PC-3 (cell line): ENCODE measurements around the gene GFAP. TPM values are rescaled to one million over a fixed set of nuclear protein-coding genes. Genes with fewer than 3 reads are reported as not detected.

Experiments
- ATAC-seq: fragments of 200-7000 bp; cut with Tn5 transposase; 2 replicates; pipeline ENCODE4 v1.9.1; 2020; ENCODE audit warnings: mild to moderate bottlenecking, moderate library complexity
- BruUV-seq: library from RNA; stranded (reverse); fragments of 400-500 nt; replicated peaks from 2 replicates; lab custom pipeline; 2021; lab: Mats Ljungman, UMichigan
- CTCF ChIA-PET: fragments of 300-600 bp; sonication (Branson Sonifier 250); formaldehyde crosslinking; loops from one replicate; lab custom pipeline; 2022; ENCODE audit warnings: antibody characterized with exemption; lab: Charles Lee
- POLR2A ChIA-PET: fragments of 300-600 bp; sonication (Branson Sonifier 250); formaldehyde crosslinking; loops from one replicate; lab custom pipeline; 2022; ENCODE audit warnings: antibody characterized with exemption; ENCODE audit not compliant: unreplicated experiment; lab: Charles Lee
- DNase-seq: peaks from one replicate; pipeline ENCODE4 v3.0.0-alpha.2; 2015
- H2AFZ ChIP-seq: fragments of 300-600 bp; sonication (generic); 2 replicates; pipeline ENCODE4 v1.6.0; 2016; ENCODE audit warnings: antibody characterized with exemption, low read length
- H3F3A ChIP-seq: fragments of 300-600 bp; sonication (generic); one replicate; pipeline ENCODE4 v1.6.0; 2017; ENCODE audit warnings: antibody characterized with exemption, low read length, control low read depth, mild to moderate bottlenecking; ENCODE audit not compliant: unreplicated experiment
- H3K27ac ChIP-seq: fragments of 300-600 bp; sonication (generic); 2 replicates; pipeline ENCODE4 v1.5.1; 2016; ENCODE audit warnings: mild to moderate bottlenecking, low read length
- H3K27me3 ChIP-seq: fragments of 300-600 bp; sonication (generic); 2 replicates; pipeline ENCODE4 v1.6.1; 2016; ENCODE audit warnings: low read length, mixed read lengths
- H3K36me3 ChIP-seq: fragments of 300-600 bp; sonication (generic); 2 replicates; pipeline ENCODE4 v1.6.1; 2016; ENCODE audit warnings: low read depth, mixed run types, low read length, mixed read lengths
- H3K4me1 ChIP-seq: fragments of 300-600 bp; sonication (generic); 2 replicates; pipeline ENCODE4 v1.5.1; 2016; ENCODE audit warnings: low read length; ENCODE audit not compliant: insufficient read depth
- H3K4me2 ChIP-seq: fragments of 300-600 bp; sonication (generic); 2 replicates; pipeline ENCODE4 v1.6.0; 2016; ENCODE audit warnings: low read length
- H3K4me3 ChIP-seq: fragments of 300-600 bp; sonication (generic); 2 replicates; pipeline ENCODE4 v1.5.1; 2016; ENCODE audit warnings: mild to moderate bottlenecking, low read length, mixed read lengths
- H3K79me2 ChIP-seq: fragments of 300-600 bp; sonication (generic); 2 replicates; pipeline ENCODE4 v1.6.1; 2017; ENCODE audit warnings: low read length, mixed read lengths
- H3K9ac ChIP-seq: fragments of 300-600 bp; sonication (generic); 2 replicates; pipeline ENCODE4 v1.6.0; 2016; ENCODE audit warnings: mild to moderate bottlenecking, low read length
- H3K9me2 ChIP-seq: fragments of 300-600 bp; sonication (generic); replicated peaks from 2 replicates; pipeline ENCODE4 v1.6.1; 2016; ENCODE audit warnings: mixed run types, low read length, mixed read lengths
- H3K9me3 ChIP-seq: fragments of 300-600 bp; sonication (generic); 2 replicates; pipeline ENCODE4 v1.6.1; 2016; ENCODE audit warnings: low read length, mixed read lengths
- H4K20me1 ChIP-seq: fragments of 300-600 bp; sonication (generic); 2 replicates; pipeline ENCODE4 v1.6.1; 2016; ENCODE audit warnings: low read length, mixed read lengths
- EZH2 ChIP-seq: fragments of 300-600 bp; sonication (generic); IDR thresholded peaks from one replicate; pipeline ENCODE4 v1.6.1; 2017; ENCODE audit warnings: antibody characterized with exemption, mild to moderate bottlenecking, low read length; ENCODE audit not compliant: unreplicated experiment
- EZH2phosphoT487 ChIP-seq: fragments of 300-600 bp; sonication (generic); IDR thresholded peaks from 2 replicates; pipeline ENCODE4 v1.6.1; 2018; ENCODE audit warnings: mild to moderate bottlenecking, antibody characterized with exemption, low read length, borderline replicate concordance
- intact Hi-C: fragments of 100-400 bp; cut with micrococcal nuclease; formaldehyde crosslinking; loops from 2 replicates; pipeline ENCODE4 v1.9.0; 2023
- total RNA-seq: library from RNA; depleted of rRNA; stranded (reverse); fragments of >200 nt; gene quantifications from 2 replicates; pipeline ENCODE4 v1.2.3, GENCODE V29; 2014
- TF ChIP-seq, protein P1 (sequence below): fragments of 300-600 bp; sonication (generic); conservative IDR thresholded peaks from 2 replicates; pipeline ENCODE4 v1.5.1; 2017; ENCODE audit warnings: antibody characterized with exemption, low read depth, mild to moderate bottlenecking, low read length

GFAP gene
- total RNA-seq, 1 experiment from 2014 or later: 0.29 TPM

DNA sequence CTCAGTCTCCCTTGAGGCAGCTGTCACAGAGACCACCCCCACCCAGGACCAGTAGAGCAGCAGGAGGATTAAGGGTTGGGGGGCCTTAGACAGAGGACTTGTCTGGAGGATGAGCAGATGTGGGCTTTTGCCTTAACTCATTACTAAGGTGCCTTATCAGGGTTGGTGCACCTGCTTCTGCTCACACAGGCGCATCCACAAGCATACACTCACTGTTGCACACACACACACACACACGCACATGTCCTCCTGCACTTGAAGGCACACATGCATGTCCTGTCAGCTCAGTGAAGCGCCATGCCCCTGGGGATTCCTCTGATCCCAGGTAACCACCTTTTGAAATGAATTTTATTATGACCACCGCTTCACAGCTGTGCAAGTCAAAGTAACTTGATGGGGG, 1.2 kb downstream of the GFAP start:
- ATAC-seq: no peak
- Histone ChIP-seq H3K9me3 (no peaks in the 10 kb centered on the region), H3K9ac (no peak overlapping the region), H3K27me3 (no peaks in the 10 kb centered on the region), H2AFZ (no peak overlapping the region), H3K79me2 (no peaks in the 10 kb centered on the region), H3K4me2 (no peak overlapping the region), H3F3A (no peaks in the 10 kb centered on the region), H4K20me1 (no peaks in the 10 kb centered on the region), H3K4me1 (peaks cover 35% of the 10 kb centered on the region), H3K4me3 (no peak overlapping the region), H3K9me2 (no peaks in the 10 kb centered on the region), H3K36me3 (no peaks in the 10 kb centered on the region), H3K27ac (no peak overlapping the region)
- intact Hi-C loops: no loop called here
- TF ChIP-seq EZH2phosphoT487: no peak
- no peak for TF ChIP-seq EZH2
- TF ChIP-seq, protein P1, sequence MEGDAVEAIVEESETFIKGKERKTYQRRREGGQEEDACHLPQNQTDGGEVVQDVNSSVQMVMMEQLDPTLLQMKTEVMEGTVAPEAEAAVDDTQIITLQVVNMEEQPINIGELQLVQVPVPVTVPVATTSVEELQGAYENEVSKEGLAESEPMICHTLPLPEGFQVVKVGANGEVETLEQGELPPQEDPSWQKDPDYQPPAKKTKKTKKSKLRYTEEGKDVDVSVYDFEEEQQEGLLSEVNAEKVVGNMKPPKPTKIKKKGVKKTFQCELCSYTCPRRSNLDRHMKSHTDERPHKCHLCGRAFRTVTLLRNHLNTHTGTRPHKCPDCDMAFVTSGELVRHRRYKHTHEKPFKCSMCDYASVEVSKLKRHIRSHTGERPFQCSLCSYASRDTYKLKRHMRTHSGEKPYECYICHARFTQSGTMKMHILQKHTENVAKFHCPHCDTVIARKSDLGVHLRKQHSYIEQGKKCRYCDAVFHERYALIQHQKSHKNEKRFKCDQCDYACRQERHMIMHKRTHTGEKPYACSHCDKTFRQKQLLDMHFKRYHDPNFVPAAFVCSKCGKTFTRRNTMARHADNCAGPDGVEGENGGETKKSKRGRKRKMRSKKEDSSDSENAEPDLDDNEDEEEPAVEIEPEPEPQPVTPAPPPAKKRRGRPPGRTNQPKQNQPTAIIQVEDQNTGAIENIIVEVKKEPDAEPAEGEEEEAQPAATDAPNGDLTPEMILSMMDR: no peak
- DNase-seq: no peak
- ChIA-PET CTCF (interaction anchor here (0.6 kb wide), 1 partner anchor 15 kb away, joined by 4 read pairs; the partner anchor contains the start of gene EFTUD2), POLR2A (no interaction called here)
- BruUV-seq: no TSS peak

GRCh38 chr17:44913676-44914075, 1.6 kb downstream of the GFAP start:
- Histone ChIP-seq H3K9me3 (no peaks in the 10 kb centered on the region), H3K27me3 (no peaks in the 10 kb centered on the region), H3K79me2 (no peaks in the 10 kb centered on the region), H3K4me1 (peaks cover 40% of the 10 kb centered on the region), H3K4me3 (no peak overlapping the region), H3F3A (no peaks in the 10 kb centered on the region), H3K4me2 (no peak overlapping the region), H3K9ac (no peak overlapping the region), H3K27ac (no peak overlapping the region), H3K9me2 (no peaks in the 10 kb centered on the region), H4K20me1 (no peaks in the 10 kb centered on the region), H2AFZ (no peak overlapping the region), H3K36me3 (no peaks in the 10 kb centered on the region)
- no TSS peak for BruUV-seq
- POLR2A ChIA-PET: no interaction called here
- CTCF ChIA-PET: interaction anchor here (0.6 kb wide), 1 partner anchor 14 kb away, joined by 4 read pairs; the partner anchor contains the start of gene EFTUD2
- no peak for TF ChIP-seq EZH2
- TF ChIP-seq EZH2phosphoT487: no peak
- TF ChIP-seq, protein P1: no peak
- intact Hi-C loops: no loop called here
- DNase-seq: no peak
- no peak for ATAC-seq

DNA sequence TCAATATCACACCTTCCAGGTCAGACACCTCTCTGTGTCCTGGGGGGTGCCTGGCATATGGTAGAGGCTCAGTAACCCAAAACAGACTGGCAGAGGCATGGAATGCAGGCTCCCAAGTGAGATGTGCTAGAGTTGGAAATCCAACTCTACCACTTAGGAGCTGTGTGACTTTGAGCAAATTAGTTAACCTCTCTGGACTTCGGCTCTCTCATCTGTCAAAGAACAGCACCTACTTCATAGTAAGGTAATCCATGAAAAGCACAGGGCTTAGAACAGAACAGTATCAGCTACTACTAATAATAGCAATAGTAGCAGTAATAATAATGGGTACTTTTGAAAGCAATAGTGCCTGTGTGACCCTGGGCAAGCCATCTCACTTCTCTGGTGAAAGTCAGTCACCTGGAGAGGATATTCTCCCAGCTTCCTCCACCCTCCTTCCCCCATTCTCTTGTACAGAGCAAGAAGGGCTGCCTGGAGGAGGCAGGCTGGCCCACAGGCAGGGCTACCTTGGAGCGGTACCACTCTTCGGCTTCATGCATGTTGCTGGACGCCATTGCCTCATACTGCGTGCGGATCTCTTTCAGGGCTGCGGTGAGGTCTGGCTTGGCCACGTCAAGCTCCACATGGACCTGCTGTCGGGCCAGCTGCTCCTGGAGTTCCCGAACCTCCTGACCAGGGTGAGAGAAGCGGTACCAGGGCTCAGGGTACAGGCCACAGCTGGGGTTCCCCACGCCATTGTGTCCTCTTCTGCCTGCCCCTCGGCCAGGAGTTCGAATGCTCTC, 2.3 kb downstream of the GFAP start:
- ChIA-PET CTCF (no interaction called here), POLR2A (no interaction called here)
- no peak overlapping the region for H3K27ac ChIP-seq
- peaks cover 40% of the 10 kb centered on the region for H3K4me1 ChIP-seq
- H3K4me2 ChIP-seq: no peak overlapping the region
- H3K9ac ChIP-seq: no peak overlapping the region
- intact Hi-C loops: no loop called here
- no peaks in the 10 kb centered on the region for H3K27me3 ChIP-seq
- TF ChIP-seq, protein P1: no peak
- TF ChIP-seq EZH2phosphoT487 (no peak), EZH2 (no peak)
- DNase-seq (no peak), ATAC-seq (no peak)
- no peaks in the 10 kb centered on the region for H4K20me1 ChIP-seq
- no peaks in the 10 kb centered on the region for H3K79me2 ChIP-seq
- H3K4me3 ChIP-seq: no peak overlapping the region
- no peaks in the 10 kb centered on the region for H3K9me3 ChIP-seq
- H3K9me2 ChIP-seq: no peaks in the 10 kb centered on the region
- no peaks in the 10 kb centered on the region for H3F3A ChIP-seq
- BruUV-seq: no TSS peak
- H3K36me3 ChIP-seq: no peaks in the 10 kb centered on the region
- no peak overlapping the region for H2AFZ ChIP-seq
